Measurements from ENCODE around the gene GPR84. TPM values are rescaled to one million over a fixed set of nuclear protein-coding genes. Genes with fewer than 3 reads are reported as not detected.
A peak's percentile ranks its signal among the peaks of the same experiment; 100 is the strongest.

GPR84 gene
- polyA plus RNA-seq, 1 donor (not counting 4 experiments of a cell fraction or from before 2014, with no cell fraction given): 0.12 TPM

DNA sequence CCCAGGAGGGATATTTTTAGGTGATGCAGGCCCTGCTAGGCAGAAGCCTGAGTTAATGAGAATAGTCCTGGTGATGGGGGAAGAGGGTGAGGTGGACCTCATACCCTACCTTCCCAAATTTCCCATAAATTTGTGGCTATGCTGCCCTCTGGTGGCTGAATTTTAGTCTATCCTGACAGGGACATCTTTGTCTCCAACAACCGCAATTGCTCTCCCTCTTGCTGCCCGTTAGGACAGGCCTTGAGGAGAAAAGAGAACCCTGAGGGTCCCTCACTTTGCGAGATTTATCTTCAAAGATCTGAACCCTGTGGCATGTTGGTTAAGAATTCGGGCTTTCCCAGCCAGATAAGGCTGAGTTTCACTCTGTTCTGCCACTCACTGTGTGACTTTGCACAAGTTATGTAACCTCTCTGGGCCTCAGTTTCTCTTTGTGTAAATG, 30.0 kb upstream of the GPR84 start:
- TF ChIP-seq EZH2 (IDR thresholded peaks at IDR 0.05; ENCODE audit: low read length): no peak
- TF ChIP-seq, protein P1, sequence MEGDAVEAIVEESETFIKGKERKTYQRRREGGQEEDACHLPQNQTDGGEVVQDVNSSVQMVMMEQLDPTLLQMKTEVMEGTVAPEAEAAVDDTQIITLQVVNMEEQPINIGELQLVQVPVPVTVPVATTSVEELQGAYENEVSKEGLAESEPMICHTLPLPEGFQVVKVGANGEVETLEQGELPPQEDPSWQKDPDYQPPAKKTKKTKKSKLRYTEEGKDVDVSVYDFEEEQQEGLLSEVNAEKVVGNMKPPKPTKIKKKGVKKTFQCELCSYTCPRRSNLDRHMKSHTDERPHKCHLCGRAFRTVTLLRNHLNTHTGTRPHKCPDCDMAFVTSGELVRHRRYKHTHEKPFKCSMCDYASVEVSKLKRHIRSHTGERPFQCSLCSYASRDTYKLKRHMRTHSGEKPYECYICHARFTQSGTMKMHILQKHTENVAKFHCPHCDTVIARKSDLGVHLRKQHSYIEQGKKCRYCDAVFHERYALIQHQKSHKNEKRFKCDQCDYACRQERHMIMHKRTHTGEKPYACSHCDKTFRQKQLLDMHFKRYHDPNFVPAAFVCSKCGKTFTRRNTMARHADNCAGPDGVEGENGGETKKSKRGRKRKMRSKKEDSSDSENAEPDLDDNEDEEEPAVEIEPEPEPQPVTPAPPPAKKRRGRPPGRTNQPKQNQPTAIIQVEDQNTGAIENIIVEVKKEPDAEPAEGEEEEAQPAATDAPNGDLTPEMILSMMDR (optimal IDR thresholded peaks at IDR 0.05 in 1 of 3, IDR thresholded peaks at IDR 0.05 in 1 of 3, conservative IDR thresholded peaks at IDR 0.05 in 1 of 3; ENCODE audit: extremely low read depth in 1 of 3, insufficient read depth in 2 of 3, low read length in 3 of 3): peak; percentile 48 to 84 (median 80)
- Histone ChIP-seq H3K27me3 (ENCODE audit: control insufficient read depth, extremely low read depth, insufficient read depth, low read length) (no peaks in the 10 kb centered on the region), H3K9ac (ENCODE audit: control insufficient read depth, extremely low read depth, insufficient read depth, low read length) (no peak overlapping the region), H4K20me1 (ENCODE audit: control insufficient read depth, extremely low read depth, insufficient read depth, low read length) (no peaks in the 10 kb centered on the region), H3K79me2 (ENCODE audit: control insufficient read depth, insufficient read depth, low read length) (peaks cover 15% of the 10 kb centered on the region), H3K4me2 (ENCODE audit: control insufficient read depth, extremely low read depth, insufficient read depth, low read depth, low read length) (no peak overlapping the region), H3K27ac (ENCODE audit: control insufficient read depth, insufficient read depth, low read length) (no peak overlapping the region), H3K9me3 (ENCODE audit: control insufficient read depth, low read depth, low read length) (no peaks in the 10 kb centered on the region), H3K4me3 (ENCODE audit: control insufficient read depth in 2 of 3, extremely low read depth in 1 of 3, insufficient read depth in 2 of 3, low read depth in 1 of 3, low read length in 3 of 3) (no peak overlapping the region), H3K9me1 (ENCODE audit: control insufficient read depth, extremely low read depth, insufficient read depth, low read length) (no peaks in the 10 kb centered on the region), H3K4me1 (ENCODE audit: control insufficient read depth, extremely low read depth, insufficient read depth, low read length) (peaks cover 40% of the 10 kb centered on the region), H2AFZ (ENCODE audit: control insufficient read depth, low read length) (no peak overlapping the region), H3K36me3 (ENCODE audit: control insufficient read depth in 2 of 2, extremely low read depth in 1 of 2, insufficient read depth in 2 of 2, low read length in 2 of 2) (peaks cover 28 to 47% of the 10 kb centered on the region in 2 experiments)
- no peak for DNase-seq (ENCODE audit: low read depth, low spot score)
- peak; percentile 36 for FAIRE-seq
- dilution Hi-C loops (cut with MboI; ENCODE audit: extremely low pct_ligation_motif_present, low sequenced_read_pairs): no loop called here

DNA sequence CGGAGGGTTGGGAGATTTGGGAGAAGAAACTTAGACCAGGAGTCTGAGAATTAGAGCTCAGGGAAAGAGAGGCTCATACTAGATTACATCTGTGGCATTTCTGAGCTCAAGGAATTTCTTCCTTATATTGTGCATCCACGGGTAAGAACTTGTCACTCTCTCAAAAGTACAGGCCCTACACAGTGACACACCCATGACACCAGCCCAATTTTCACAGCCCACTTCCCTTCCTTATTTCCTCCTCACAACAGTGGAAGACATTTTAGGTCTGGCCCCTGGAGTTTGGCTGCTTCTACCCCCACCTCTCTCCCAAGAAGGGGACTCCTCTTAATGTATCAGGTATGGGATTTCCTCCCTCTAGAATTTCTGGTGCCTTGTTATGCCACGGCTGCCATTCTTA, 29.5 kb upstream of the GPR84 start:
- Histone ChIP-seq H4K20me1 (ENCODE audit: control insufficient read depth, extremely low read depth, insufficient read depth, low read length) (no peaks in the 10 kb centered on the region), H3K36me3 (ENCODE audit: control insufficient read depth in 2 of 2, extremely low read depth in 1 of 2, insufficient read depth in 2 of 2, low read length in 2 of 2) (peaks cover 26 to 48% of the 10 kb centered on the region in 2 experiments), H3K9me3 (ENCODE audit: control insufficient read depth, low read depth, low read length) (no peaks in the 10 kb centered on the region), H3K4me1 (ENCODE audit: control insufficient read depth, extremely low read depth, insufficient read depth, low read length) (peaks cover 45% of the 10 kb centered on the region), H3K9ac (ENCODE audit: control insufficient read depth, extremely low read depth, insufficient read depth, low read length) (no peak overlapping the region), H3K4me3 (ENCODE audit: control insufficient read depth in 2 of 3, extremely low read depth in 1 of 3, insufficient read depth in 2 of 3, low read depth in 1 of 3, low read length in 3 of 3) (no peak overlapping the region), H3K27me3 (ENCODE audit: control insufficient read depth, extremely low read depth, insufficient read depth, low read length) (no peaks in the 10 kb centered on the region), H3K27ac (ENCODE audit: control insufficient read depth, insufficient read depth, low read length) (peak overlapping the region; percentile 10), H3K9me1 (ENCODE audit: control insufficient read depth, extremely low read depth, insufficient read depth, low read length) (no peaks in the 10 kb centered on the region), H2AFZ (ENCODE audit: control insufficient read depth, low read length) (no peak overlapping the region), H3K79me2 (ENCODE audit: control insufficient read depth, insufficient read depth, low read length) (peaks cover 21% of the 10 kb centered on the region), H3K4me2 (ENCODE audit: control insufficient read depth, extremely low read depth, insufficient read depth, low read depth, low read length) (peak overlapping the region; percentile 0)
- no peak for TF ChIP-seq EZH2 (IDR thresholded peaks at IDR 0.05; ENCODE audit: low read length)
- TF ChIP-seq, protein P1 (optimal IDR thresholded peaks at IDR 0.05 in 1 of 3, IDR thresholded peaks at IDR 0.05 in 1 of 3, conservative IDR thresholded peaks at IDR 0.05 in 1 of 3; ENCODE audit: extremely low read depth in 1 of 3, insufficient read depth in 2 of 3, low read length in 3 of 3): no peak
- dilution Hi-C loops (cut with MboI; ENCODE audit: extremely low pct_ligation_motif_present, low sequenced_read_pairs): no loop called here
- no peak for FAIRE-seq
- DNase-seq (ENCODE audit: low read depth, low spot score): no peak

All from keratinocyte (primary cell).